ENCODE measurements around the gene FBP1. TPM values are rescaled to one million over a fixed set of nuclear protein-coding genes. Genes with fewer than 3 reads are reported as not detected.

FBP1 gene
- total RNA-seq = 0.09 and 0.33 TPM in 2 replicates

GRCh38 chr9:94639061-94639998, at the start of gene FBP1:
TSS of gene FBP1 (minus strand) at chr9:94639518. CDS start at chr9:94639310, 208 bp downstream.

DNA sequence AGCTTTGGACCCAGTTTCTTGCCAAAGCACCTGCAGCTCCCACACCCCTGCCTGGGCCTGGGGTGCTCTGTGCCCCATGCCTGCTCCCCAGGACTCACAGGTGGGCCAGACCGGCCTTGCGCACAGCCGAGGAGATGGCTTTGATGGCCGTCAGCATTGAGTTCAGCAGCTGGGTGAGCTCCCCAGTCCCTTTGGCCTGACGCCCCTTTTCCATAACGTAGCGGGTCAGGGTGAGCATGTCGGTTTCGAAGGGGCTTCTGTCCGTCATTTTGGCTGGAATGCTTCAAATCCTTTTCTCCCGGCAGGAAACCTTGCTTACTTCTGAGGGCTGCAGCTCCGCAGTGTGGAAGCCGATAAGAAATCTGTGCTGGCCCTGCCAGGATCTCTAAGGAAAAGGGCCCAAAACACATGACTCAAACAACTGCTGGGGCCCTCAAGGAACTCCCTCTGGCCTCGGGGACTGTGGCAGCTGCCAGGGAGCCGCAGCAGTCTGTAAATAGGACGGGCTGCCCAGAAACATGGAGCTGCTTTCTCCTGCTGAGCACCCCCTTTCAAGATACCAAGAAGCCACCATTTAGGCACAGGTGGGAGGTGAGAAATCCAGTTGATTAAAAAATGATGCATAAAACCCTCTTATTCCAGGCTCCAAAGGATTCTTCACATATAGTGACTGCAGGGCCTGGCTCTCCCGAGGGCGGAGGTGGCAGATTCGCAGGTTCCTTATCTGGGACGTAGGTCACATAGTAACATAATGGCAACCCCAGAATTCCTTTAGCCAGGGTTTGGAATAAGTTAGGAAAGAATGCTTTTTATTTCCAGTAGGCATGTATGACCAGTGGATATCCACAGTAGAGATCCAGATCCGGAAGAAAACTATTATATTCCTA, 45.6 kb downstream of the FBP1 start, which contains the start of gene FBP2:
Gene FBP2 (minus strand): TSS at position 366 of the 887 bp plus-strand sequence. CDS start 98 bp downstream, at position 268.

GRCh38 chr9:94554439-94555331, 84.6 kb downstream of the FBP1 start, which contains the start of gene PCAT7:
TSS of gene PCAT7 (plus strand) at chr9:94555083.

Other genes starting within 250 kb of the FBP1 start
- gene PCAT7, start 84.4 kb downstream of the FBP1 start, total RNA-seq = not detected in 2 replicates
- not detected in 2 replicates for gene FBP2, start 45.7 kb downstream of the FBP1 start, total RNA-seq
- 35.7 and 45.7 TPM in 2 replicates for gene AOPEP, start 87.2 kb upstream of the FBP1 start, total RNA-seq

Data from dermis lymphatic vessel endothelial cell (primary cell).